ENCODE data around the gene RUSC1.
"Not testable (repeated sequence)": the region's sequence is repeated elsewhere in the genome, so short reads cannot be mapped to it uniquely, and the experiment has no call there.

Gene RUSC1

GRCh38 chr1:155320661-155321617 lies at the start of gene RUSC1:
Gene RUSC1, plus strand, starts transcription at chr1:155320894. Its CDS starts 880 bp downstream, at chr1:155321774.
- DNase-seq (ENCODE audit: low read depth): no peak

GRCh38 chr1:155272466-155273342 lies 48.0 kb upstream of the RUSC1 start:
- no peak for DNase-seq (ENCODE audit: low read depth)

GRCh38 chr1:155273343-155274245 lies 47.1 kb upstream of the RUSC1 start, which contains the start of gene CLK2:
Gene CLK2, minus strand, starts transcription at chr1:155273504. Its CDS starts 2,527 bp downstream, at chr1:155270977.
- DNase-seq (ENCODE audit: low read depth): peak; percentile 70

- DNase-seq (ENCODE audit: low read depth): peak; percentile 87
Observed at GRCh38 chr1:155277070-155277901, 43.4 kb upstream of the RUSC1 start, which contains the start of gene HCN3. Gene HCN3, plus strand, starts transcription at chr1:155277463. Its CDS starts 128 bp downstream, at chr1:155277591.

GRCh38 chr1:155277902-155278688 lies 42.6 kb upstream of the RUSC1 start:
- no peak for DNase-seq (ENCODE audit: low read depth)

GRCh38 chr1:155278689-155279160 lies 42.0 kb upstream of the RUSC1 start:
- DNase-seq (ENCODE audit: low read depth): no peak

- DNase-seq (ENCODE audit: low read depth): no peak
Observed at GRCh38 chr1:155279268-155279667, 41.4 kb upstream of the RUSC1 start.

- no peak for DNase-seq (ENCODE audit: low read depth)
Observed at GRCh38 chr1:155282488-155283091, 38.1 kb upstream of the RUSC1 start.

GRCh38 chr1:155284476-155284875 lies 36.2 kb upstream of the RUSC1 start:
- DNase-seq (ENCODE audit: low read depth): no peak

GRCh38 chr1:155285063-155285462 lies 35.6 kb upstream of the RUSC1 start:
- no peak for DNase-seq (ENCODE audit: low read depth)

- DNase-seq (ENCODE audit: low read depth): no peak
Observed at GRCh38 chr1:155285631-155286044, 35.1 kb upstream of the RUSC1 start.

- DNase-seq (ENCODE audit: low read depth): no peak
Observed at GRCh38 chr1:155286544-155286943, 34.1 kb upstream of the RUSC1 start.

- no peak for DNase-seq (ENCODE audit: low read depth)
Observed at GRCh38 chr1:155287987-155288543, 32.6 kb upstream of the RUSC1 start.

- not testable (repeated sequence) for DNase-seq (ENCODE audit: low read depth)
Observed at GRCh38 chr1:155291006-155291405, 29.7 kb upstream of the RUSC1 start.

GRCh38 chr1:155293086-155293749 lies 27.5 kb upstream of the RUSC1 start:
- no peak for DNase-seq (ENCODE audit: low read depth)

- no peak for DNase-seq (ENCODE audit: low read depth)
Observed at GRCh38 chr1:155294520-155295182, 26.0 kb upstream of the RUSC1 start.

GRCh38 chr1:155295183-155295941 lies 25.3 kb upstream of the RUSC1 start:
- no peak for DNase-seq (ENCODE audit: low read depth)

Data from HS-27A (cell line).